NT2/D1 (cell line): Measurements from ENCODE around the gene MCTS1.

Source experiments
- SUZ12 ChIP-seq: IDR thresholded peaks from 2 replicates; pipeline ENCODE4 v1.6.1; 2011; ENCODE audit not compliant: insufficient read length, insufficient read depth; ENCODE audit errors: extremely low read depth
- YY1 ChIP-seq: IDR thresholded peaks from 2 replicates; pipeline ENCODE4 v1.6.1; 2011; ENCODE audit not compliant: insufficient read length, insufficient read depth
- ZNF274 ChIP-seq: IDR thresholded peaks from 2 replicates; pipeline ENCODE4 v1.6.1; 2011; ENCODE audit warnings: mild to moderate bottlenecking, low read depth, low read length

DNA sequence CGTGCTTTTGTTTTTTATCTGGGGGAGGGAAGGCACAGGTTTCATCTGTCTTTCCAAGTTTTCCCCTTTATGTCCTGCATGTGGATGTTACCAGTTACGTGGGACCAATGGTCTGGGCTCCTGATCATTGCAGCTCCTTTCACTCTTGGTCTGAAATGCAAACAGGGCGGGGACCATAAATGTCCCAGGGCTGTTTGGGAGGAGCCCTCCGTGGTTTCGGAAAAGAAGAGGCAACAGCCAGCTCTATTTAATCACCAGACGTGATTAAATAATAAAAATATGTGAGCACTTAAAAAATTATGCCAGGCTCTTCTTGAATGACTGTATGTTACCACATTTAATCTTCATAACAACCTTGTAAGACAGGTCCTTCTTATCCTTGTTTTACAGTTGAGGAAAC lies 56.7 kb downstream of the MCTS1 start:
- TF ChIP-seq SUZ12 (no peak), YY1 (no peak), ZNF274 (no peak)
